Vagina (tissue), 2 donors: ENCODE measurements around the gene PATL1.

Experiments used
- POLR2A ChIP-seq, 2 donors: fragments of 450-650 bp; IDR thresholded peaks; one replicate each; pipeline ENCODE4 v1.6.1; 2017; ENCODE audit warnings: antibody characterized with exemption in 2 of 2, mild to moderate bottlenecking in 2 of 2, moderate library complexity in 2 of 2
- POLR2AphosphoS5 ChIP-seq, 2 donors: sonication (generic); formaldehyde crosslinking; IDR thresholded peaks; one replicate each; pipeline ENCODE4 v1.9.0; 2017; ENCODE audit warnings: antibody characterized with exemption in 2 of 2, mild to moderate bottlenecking in 2 of 2, low read depth in 1 of 2; ENCODE audit not compliant: insufficient read depth in 1 of 2
- TF ChIP-seq, protein P1 (sequence below), 3 experiments: fragments of 450-650 bp in 2 of 3; fragments of 200-600 bp in 1 of 3; sonication (generic) in 1 of 3; IDR thresholded peaks; one replicate each; pipeline ENCODE4 v1.5.1; 2017 to 2019; ENCODE audit warnings: antibody characterized with exemption in 3 of 3, mild to moderate bottlenecking in 2 of 3, moderate library complexity in 2 of 3

DNA sequence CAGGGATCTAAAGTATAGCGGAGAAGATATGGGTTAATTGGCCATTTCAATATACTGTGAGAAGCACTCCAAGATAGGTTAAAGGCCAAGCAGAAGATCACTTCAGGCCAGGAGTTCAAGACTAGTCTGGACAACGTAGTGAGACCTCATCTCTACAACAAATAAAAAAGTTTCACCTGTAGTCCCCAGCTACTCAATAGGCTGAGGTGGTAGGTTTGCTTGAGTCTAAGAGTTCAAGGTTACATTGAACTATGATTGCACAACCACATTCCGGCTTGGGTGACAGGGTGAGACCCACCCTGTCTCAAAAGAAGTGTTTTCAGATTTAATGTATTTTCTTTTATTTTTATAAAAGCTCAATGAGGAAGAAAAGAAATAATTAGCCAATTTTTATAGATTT lies 25.4 kb downstream of the PATL1 start:
- TF ChIP-seq, protein P1, sequence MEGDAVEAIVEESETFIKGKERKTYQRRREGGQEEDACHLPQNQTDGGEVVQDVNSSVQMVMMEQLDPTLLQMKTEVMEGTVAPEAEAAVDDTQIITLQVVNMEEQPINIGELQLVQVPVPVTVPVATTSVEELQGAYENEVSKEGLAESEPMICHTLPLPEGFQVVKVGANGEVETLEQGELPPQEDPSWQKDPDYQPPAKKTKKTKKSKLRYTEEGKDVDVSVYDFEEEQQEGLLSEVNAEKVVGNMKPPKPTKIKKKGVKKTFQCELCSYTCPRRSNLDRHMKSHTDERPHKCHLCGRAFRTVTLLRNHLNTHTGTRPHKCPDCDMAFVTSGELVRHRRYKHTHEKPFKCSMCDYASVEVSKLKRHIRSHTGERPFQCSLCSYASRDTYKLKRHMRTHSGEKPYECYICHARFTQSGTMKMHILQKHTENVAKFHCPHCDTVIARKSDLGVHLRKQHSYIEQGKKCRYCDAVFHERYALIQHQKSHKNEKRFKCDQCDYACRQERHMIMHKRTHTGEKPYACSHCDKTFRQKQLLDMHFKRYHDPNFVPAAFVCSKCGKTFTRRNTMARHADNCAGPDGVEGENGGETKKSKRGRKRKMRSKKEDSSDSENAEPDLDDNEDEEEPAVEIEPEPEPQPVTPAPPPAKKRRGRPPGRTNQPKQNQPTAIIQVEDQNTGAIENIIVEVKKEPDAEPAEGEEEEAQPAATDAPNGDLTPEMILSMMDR (IDR thresholded peaks at IDR 0.05) = no peak
- TF ChIP-seq POLR2A (IDR thresholded peaks at IDR 0.05) (no peak), POLR2AphosphoS5 (IDR thresholded peaks at IDR 0.05; ENCODE audit: insufficient read depth in 1 of 2, low read depth in 1 of 2) (no peak)
